Endodermal cell (in vitro differentiated cells): ENCODE measurements around the gene SEMA5A. TPM values are rescaled to one million over a fixed set of nuclear protein-coding genes. Genes with fewer than 3 reads are reported as not detected.
"Not testable (repeated sequence)": the region's sequence is repeated elsewhere in the genome, so short reads cannot be mapped to it uniquely, and the experiment has no call there.

Experiments used
- DNase-seq: peaks from one replicate; pipeline ENCODE4 v3.0.0-alpha.2; 2017
- H3K27ac ChIP-seq: 2 replicates; pipeline ENCODE4 v1.5.1; 2013; ENCODE audit warnings: mild to moderate bottlenecking, low read depth, low read length, moderate library complexity
- H3K27me3 ChIP-seq: 2 replicates; pipeline ENCODE4 v1.6.1; 2013; ENCODE audit warnings: mild to moderate bottlenecking, low read length, moderate library complexity; ENCODE audit not compliant: insufficient read depth, control insufficient read depth, poor library complexity, severe bottlenecking
- H3K36me3 ChIP-seq: 2 replicates; pipeline ENCODE4 v1.7.0; 2013; ENCODE audit warnings: mild to moderate bottlenecking, low read length, moderate library complexity; ENCODE audit not compliant: control insufficient read depth, insufficient read depth
- H3K4me1 ChIP-seq: one replicate; pipeline ENCODE4 v1.7.0; 2013; ENCODE audit warnings: low read length; ENCODE audit not compliant: control insufficient read depth, insufficient read depth
- H3K4me3 ChIP-seq: 2 replicates; pipeline ENCODE4 v1.5.1; 2013; ENCODE audit warnings: mild to moderate bottlenecking, low read length, moderate library complexity
- H3K9ac ChIP-seq: 2 replicates; pipeline ENCODE4 v1.6.1; 2013; ENCODE audit warnings: mild to moderate bottlenecking, low read length, moderate library complexity; ENCODE audit not compliant: poor library complexity, severe bottlenecking; ENCODE audit errors: extremely low read depth
- H3K9me3 ChIP-seq: 2 replicates; pipeline ENCODE4 v1.6.1; 2013; ENCODE audit warnings: mild to moderate bottlenecking, low read length, moderate library complexity; ENCODE audit not compliant: control insufficient read depth
- H3K27ac Mint-ChIP-seq: 2 replicates; pipeline ENCODE4 v1.8.0; 2020; ENCODE audit warnings: mixed read lengths
- H3K27me3 Mint-ChIP-seq: 2 replicates; pipeline ENCODE4 v1.8.0; 2021; ENCODE audit warnings: mild to moderate bottlenecking, mixed read lengths; ENCODE audit not compliant: insufficient read depth
- H3K36me3 Mint-ChIP-seq: 2 replicates; pipeline ENCODE4 v1.8.0; 2020; ENCODE audit warnings: low read depth, mixed read lengths
- H3K4me1 Mint-ChIP-seq: 2 replicates; pipeline ENCODE4 v1.8.0; 2020; ENCODE audit warnings: mixed read lengths
- H3K4me3 Mint-ChIP-seq: 2 replicates; pipeline ENCODE4 v1.8.0; 2020; ENCODE audit warnings: mild to moderate bottlenecking, moderate library complexity, mixed read lengths
- H3K9me3 Mint-ChIP-seq: 2 replicates; pipeline ENCODE4 v1.8.0; 2020; ENCODE audit warnings: mild to moderate bottlenecking, mixed read lengths
- CTCF ChIP-seq: fragments of 200-600 bp; sonication (generic); conservative IDR thresholded peaks from 2 replicates; pipeline ENCODE4 v1.5.0; 2021; ENCODE audit warnings: antibody characterized with exemption, mild to moderate bottlenecking
- WGBS, 2 experiments: methylation state at CpG; one replicate each; pipeline versions ENCODE4 v1.1.5 to v1.1.7; 2013; ENCODE audit warnings: missing lambda C conversion rate in 2 of 2, mixed read lengths in 1 of 2; ENCODE audit not compliant: insufficient coverage in 1 of 2, insufficient read length in 1 of 2; 5-methylcytosine and 5-hydroxymethylcytosine counted together
- total RNA-seq, 2 donors: library from RNA; stranded (reverse); fragmentation: NEBNext Ultra II Directional in 1 of 2; extraction: Animal tissue kit (Norgen Biotek cat#: 25700) in 1 of 2; gene quantifications; 2 replicates in 1 of 2; 3 replicates in 1 of 2; pipeline ENCODE4 v1.2.1, GENCODE V29; 2021

Gene SEMA5A
- total RNA-seq, 2 donors from 2014 or later, result 46.8 to 77.8 TPM

- no peak overlapping the region for H3K9ac ChIP-seq
- H3K27me3 ChIP-seq, result no peaks in the 10 kb centered on the region
- no peaks in the 10 kb centered on the region for H3K4me1 ChIP-seq
- H3K36me3 ChIP-seq, result peaks cover 30% of the 10 kb centered on the region
- no peak for TF ChIP-seq CTCF
- H3K4me1 Mint-ChIP-seq, result peaks cover 8% of the 10 kb centered on the region
- H3K4me3 Mint-ChIP-seq, result no peak overlapping the region
- no peaks in the 10 kb centered on the region for H3K27me3 Mint-ChIP-seq
- H3K27ac Mint-ChIP-seq, result no peak overlapping the region
- no peaks in the 10 kb centered on the region for H3K9me3 ChIP-seq
- no peak for DNase-seq
- H3K4me3 ChIP-seq, result no peak overlapping the region
- no peak overlapping the region for H3K27ac ChIP-seq
- peaks cover 2% of the 10 kb centered on the region for H3K36me3 Mint-ChIP-seq
- 92 to 96% methylated on average over 5 of the region's 5 CpGs for WGBS, 2 experiments
- no peaks in the 10 kb centered on the region for H3K9me3 Mint-ChIP-seq
Observed at GRCh38 chr5:9408964-9409363, 136.9 kb downstream of the SEMA5A start.

GRCh38 chr5:9405196-9405754 lies 140.6 kb downstream of the SEMA5A start:
- Histone ChIP-seq H3K4me1 (no peaks in the 10 kb centered on the region), H3K36me3 (peaks cover 16% of the 10 kb centered on the region), H3K27ac (no peak overlapping the region), H3K27me3 (no peaks in the 10 kb centered on the region), H3K4me3 (no peak overlapping the region), H3K9ac (no peak overlapping the region), H3K9me3 (no peaks in the 10 kb centered on the region)
- Mint-ChIP-seq H3K27ac (no peak overlapping the region), H3K9me3 (no peaks in the 10 kb centered on the region), H3K36me3 (peaks cover 6% of the 10 kb centered on the region), H3K4me1 (peaks cover 10% of the 10 kb centered on the region), H3K27me3 (no peaks in the 10 kb centered on the region), H3K4me3 (no peak overlapping the region)
- TF ChIP-seq CTCF, result no peak
- WGBS, 2 experiments, result 98 to 100% methylated on average over 1 of the region's 1 CpG
- no peak for DNase-seq

DNA sequence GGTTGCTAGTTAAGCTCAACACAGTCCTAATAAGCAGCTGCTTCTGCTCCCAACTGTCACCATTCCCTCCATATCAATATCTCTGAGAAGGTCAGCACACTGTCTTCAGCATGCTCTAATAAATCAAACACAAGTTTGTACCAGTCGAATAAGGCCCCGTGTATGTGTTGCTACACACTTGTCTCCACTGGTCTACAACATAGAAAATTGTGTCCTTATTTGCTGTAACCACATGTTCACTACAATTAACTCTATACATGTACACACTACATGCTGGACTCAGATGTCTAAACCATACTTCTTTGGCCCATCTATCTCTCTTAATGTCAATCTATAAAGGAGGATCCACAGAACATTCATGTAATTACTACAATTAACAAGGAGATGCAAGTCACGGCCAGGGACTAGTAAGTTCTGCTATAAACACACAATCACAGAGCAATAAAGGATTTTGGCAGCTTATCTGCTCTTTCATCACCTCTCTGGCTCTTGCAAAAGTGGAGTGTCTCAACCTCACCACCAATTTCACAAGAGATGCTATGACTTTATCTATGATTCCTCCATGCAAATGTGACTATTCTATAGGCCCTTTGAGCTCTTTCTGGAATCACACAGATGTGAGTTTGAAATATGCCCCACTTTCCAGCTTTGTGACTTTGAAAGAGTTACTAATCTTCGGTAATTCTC lies 143.9 kb downstream of the SEMA5A start:
- Mint-ChIP-seq H3K27me3 (no peaks in the 10 kb centered on the region), H3K27ac (no peak overlapping the region), H3K4me1 (peaks cover 4% of the 10 kb centered on the region), H3K9me3 (peaks cover 5% of the 10 kb centered on the region), H3K36me3 (peaks cover 14% of the 10 kb centered on the region), H3K4me3 (no peak overlapping the region)
- H3K27ac ChIP-seq, result no peak overlapping the region
- H3K9me3 ChIP-seq, result no peaks in the 10 kb centered on the region
- WGBS, 2 experiments, result 90 to 95% methylated on average over 3 to 4 of the region's 4 CpGs
- no peaks in the 10 kb centered on the region for H3K27me3 ChIP-seq
- DNase-seq, result no peak
- peaks cover 15% of the 10 kb centered on the region for H3K36me3 ChIP-seq
- no peaks in the 10 kb centered on the region for H3K4me1 ChIP-seq
- no peak for TF ChIP-seq CTCF
- H3K4me3 ChIP-seq, result no peak overlapping the region
- no peak overlapping the region for H3K9ac ChIP-seq

DNA sequence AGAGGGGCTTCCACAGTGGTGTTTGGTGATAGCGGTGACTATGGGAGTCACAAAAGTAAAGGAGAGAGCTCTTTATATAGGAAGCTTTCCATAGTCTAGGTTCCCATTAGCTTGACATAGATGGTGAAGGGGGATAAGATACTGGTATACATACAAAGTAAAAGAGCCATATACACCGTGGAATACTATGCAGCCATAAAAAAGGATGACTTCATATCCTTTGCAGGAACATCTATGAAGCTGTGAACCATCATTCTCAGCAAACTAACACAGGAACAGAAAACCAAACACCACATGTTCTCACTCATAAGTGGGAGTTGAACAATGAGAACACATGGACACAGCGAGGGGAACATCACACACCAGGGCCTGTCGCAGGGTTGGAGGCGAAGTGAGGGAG lies 146.1 kb downstream of the SEMA5A start:
- H3K27me3 ChIP-seq, H3K9ac ChIP-seq, H3K4me3 Mint-ChIP-seq, H3K27ac Mint-ChIP-seq, H3K4me3 ChIP-seq, DNase-seq, H3K27ac ChIP-seq, H3K9me3 ChIP-seq, H3K4me1 ChIP-seq, H3K9me3 Mint-ChIP-seq, H3K4me1 Mint-ChIP-seq, H3K27me3 Mint-ChIP-seq: not testable (repeated sequence)
- peaks cover 19% of the 10 kb centered on the region for H3K36me3 Mint-ChIP-seq
- peaks cover 15% of the 10 kb centered on the region for H3K36me3 ChIP-seq
- 87 to 100% methylated on average over 2 to 5 of the region's 5 CpGs for WGBS, 2 experiments
